Fibroblast of mammary gland (primary cell): ENCODE results near the gene EFNA1.

Source experiments
- DNase-seq: peaks from one replicate; pipeline ENCODE4 v3.0.0-alpha.2; 2010; ENCODE audit warnings: low read depth
- H3K4me3 ChIP-seq: 2 replicates; pipeline ENCODE4 v1.5.1; 2011; ENCODE audit warnings: low read depth, mild to moderate bottlenecking, low read length, moderate library complexity; ENCODE audit not compliant: control insufficient read depth
- TF ChIP-seq, protein P1 (sequence below): conservative IDR thresholded peaks from 2 replicates; pipeline ENCODE4 v1.5.1; 2011; ENCODE audit warnings: low read depth, low read length, inconsistent platforms; ENCODE audit not compliant: control insufficient read depth, insufficient read depth

The EFNA1 gene

GRCh38 chr1:155093911-155094621, 33.6 kb upstream of the EFNA1 start:
- H3K4me3 ChIP-seq, result no peak overlapping the region
- DNase-seq, result peak; percentile 49
- TF ChIP-seq, protein P1, sequence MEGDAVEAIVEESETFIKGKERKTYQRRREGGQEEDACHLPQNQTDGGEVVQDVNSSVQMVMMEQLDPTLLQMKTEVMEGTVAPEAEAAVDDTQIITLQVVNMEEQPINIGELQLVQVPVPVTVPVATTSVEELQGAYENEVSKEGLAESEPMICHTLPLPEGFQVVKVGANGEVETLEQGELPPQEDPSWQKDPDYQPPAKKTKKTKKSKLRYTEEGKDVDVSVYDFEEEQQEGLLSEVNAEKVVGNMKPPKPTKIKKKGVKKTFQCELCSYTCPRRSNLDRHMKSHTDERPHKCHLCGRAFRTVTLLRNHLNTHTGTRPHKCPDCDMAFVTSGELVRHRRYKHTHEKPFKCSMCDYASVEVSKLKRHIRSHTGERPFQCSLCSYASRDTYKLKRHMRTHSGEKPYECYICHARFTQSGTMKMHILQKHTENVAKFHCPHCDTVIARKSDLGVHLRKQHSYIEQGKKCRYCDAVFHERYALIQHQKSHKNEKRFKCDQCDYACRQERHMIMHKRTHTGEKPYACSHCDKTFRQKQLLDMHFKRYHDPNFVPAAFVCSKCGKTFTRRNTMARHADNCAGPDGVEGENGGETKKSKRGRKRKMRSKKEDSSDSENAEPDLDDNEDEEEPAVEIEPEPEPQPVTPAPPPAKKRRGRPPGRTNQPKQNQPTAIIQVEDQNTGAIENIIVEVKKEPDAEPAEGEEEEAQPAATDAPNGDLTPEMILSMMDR, result peak; percentile 43

- TF ChIP-seq, protein P1, result no peak
Observed at GRCh38 chr1:155094622-155094948, 33.1 kb upstream of the EFNA1 start.

GRCh38 chr1:155099331-155099730, 28.3 kb upstream of the EFNA1 start:
- TF ChIP-seq, protein P1, result no peak
- no peak overlapping the region for H3K4me3 ChIP-seq
- DNase-seq, result no peak

More at GRCh38 chr1:155094622-155094948, 33.1 kb upstream of the EFNA1 start:
- no peak for DNase-seq
- no peak overlapping the region for H3K4me3 ChIP-seq

DNA sequence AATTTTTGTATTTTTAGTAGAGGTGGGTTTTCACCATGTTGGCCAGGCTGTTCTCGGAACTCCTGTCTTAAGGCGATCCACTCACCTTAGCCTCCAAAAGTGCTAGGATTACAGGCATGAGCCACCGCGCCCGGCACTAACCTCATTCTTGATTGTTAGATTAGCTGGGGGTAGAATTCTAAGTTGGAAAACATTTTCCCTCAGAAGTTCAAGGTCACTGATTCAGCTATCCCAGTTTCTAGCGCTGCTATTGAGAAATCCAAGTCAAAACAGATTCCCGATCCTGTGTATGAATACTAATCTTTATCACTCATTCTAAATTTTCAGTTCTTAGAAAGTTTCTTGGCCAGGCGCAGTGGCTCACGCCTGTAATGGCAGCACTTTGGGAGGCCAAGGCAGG, 24.4 kb upstream of the EFNA1 start:
- TF ChIP-seq, protein P1, result no peak
- no peak overlapping the region for H3K4me3 ChIP-seq
- DNase-seq, result no peak

DNA sequence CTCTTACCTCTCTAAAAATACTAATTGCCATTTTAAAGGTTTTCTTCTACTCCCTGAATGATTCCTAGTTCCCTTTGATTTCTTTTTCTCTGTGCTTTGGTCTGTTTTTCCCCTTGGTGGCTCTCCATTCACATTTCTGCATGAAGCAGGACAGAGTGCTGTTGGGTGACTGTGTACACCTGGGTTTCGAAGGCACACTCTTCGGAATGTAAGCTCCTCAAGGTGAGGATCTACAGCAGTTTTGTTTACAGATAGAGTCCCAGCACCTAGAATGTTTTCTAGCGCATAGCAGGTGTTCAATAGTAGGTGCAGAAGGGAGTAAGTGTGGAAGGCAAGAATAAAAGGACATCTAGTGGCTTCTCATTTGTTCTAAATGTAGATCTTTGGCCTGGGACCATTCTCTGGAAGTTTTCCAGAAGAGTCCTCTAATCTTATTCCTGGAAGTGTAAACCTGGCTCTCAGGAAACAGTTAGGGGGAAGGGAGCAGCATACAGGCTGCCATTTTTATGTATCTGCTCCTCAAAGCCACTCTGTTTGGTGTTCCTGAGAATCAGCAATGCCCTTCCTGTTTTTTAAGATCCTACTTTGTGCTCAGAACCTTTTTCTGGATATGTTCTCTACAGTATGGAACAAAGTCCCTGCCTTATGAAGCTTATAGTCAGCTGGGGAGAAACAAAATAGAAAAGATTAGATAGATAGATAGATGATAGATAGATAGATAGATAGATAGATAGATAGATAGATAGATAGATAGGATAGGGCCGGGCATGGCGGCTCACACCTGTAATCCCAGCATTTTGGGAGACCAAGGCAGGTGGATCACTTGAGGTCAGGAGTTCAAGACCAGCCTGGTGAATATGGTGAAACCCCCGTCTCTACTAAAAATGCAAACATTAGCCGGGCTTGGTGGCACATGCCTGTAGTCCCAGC, 22.8 kb upstream of the EFNA1 start:
- no peak overlapping the region for H3K4me3 ChIP-seq
- DNase-seq, result no peak
- TF ChIP-seq, protein P1, result no peak

GRCh38 chr1:155105604-155106011, 22.1 kb upstream of the EFNA1 start:
- DNase-seq, result peak; percentile 25
- H3K4me3 ChIP-seq, result no peak overlapping the region
- TF ChIP-seq, protein P1, result no peak
